NCI-H524 treated with DMSO at 0.1 percent for 48 hours (cell line): ENCODE measurements around the gene MPST.

Experiments used
- DNase-seq: peaks from one replicate; lab custom pipeline; 2025; lab: John Stamatoyannopoulos, UW

MPST gene

DNA sequence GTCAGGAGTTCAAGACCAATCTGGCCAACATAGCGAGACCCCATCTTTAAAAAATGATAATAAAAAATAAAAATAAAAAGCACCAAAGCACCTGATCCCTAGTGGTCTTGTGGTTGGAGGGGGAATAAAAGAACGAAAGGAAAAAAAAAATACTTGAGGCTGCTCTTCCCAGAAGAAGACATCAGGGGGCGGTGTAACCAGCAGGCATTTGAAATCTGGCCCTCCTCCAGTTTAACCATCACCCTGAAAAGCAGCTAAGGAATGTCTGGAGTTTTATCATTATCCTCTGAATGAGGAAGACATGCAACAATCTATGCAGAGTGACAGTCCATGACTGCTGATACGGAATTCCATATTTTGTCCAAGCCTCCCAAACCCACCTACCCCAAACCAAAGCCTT, 26.4 kb downstream of the MPST start:
- DNase-seq, result no peak

DNA sequence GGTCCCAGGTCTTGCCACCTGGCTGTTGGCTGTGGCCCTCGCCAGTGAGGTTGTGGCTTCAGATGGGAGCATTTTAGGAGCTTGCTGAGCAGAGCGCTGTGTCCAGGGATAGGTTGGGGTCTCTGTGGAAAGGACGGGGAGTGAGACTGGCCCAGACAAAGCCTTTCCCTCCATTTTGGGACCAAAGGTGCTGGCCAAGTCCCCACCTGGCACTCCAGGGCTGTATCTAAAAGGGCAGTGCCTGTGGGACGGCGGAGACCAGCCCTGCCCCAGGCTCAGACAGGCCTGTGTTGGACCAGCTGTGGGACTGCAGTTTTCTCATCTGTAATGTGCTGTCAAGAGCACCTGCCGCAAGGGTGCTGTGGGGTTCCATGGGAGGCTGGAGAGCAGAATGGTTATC, 27.0 kb downstream of the MPST start:
- no peak for DNase-seq

DNA sequence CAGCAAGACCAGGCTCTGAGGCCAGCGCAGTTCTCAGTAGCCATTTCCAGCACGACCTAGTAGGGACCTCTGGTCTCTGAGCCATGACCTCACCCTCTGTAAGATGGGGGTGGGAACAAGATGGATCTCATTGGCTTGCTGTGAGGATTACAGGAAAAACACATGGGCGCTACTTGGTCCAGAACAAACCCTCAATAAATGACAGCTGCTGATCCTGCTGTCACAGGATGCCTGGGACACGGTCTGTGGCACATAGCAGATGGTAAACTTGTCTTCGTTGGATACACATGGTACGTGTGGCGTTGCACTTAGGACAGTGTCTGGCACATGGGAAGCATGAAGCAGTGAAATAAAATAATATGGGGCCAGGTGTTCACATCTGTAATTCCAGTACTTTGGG, 27.5 kb downstream of the MPST start:
- DNase-seq, result peak; percentile 100

DNA sequence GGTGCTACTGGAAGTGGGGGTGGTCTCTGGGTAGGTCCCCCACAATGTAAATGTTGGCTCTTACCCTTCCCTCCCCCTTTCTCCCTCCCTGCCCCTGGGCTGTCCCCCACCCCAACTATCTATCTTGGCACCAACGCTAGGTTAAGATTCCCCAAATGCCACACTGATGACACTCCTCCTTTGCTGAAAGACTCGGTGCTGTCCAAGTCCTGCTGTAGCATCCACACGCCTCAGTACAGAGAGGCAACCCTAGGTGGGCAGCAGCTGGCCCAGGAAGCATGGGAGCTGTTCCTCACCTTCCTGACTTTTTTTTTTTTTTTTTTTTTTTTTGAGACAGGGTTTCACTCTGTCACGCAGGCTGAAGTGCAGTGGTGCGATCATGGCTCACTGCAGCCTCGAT, 28.6 kb downstream of the MPST start:
- DNase-seq, result no peak

DNA sequence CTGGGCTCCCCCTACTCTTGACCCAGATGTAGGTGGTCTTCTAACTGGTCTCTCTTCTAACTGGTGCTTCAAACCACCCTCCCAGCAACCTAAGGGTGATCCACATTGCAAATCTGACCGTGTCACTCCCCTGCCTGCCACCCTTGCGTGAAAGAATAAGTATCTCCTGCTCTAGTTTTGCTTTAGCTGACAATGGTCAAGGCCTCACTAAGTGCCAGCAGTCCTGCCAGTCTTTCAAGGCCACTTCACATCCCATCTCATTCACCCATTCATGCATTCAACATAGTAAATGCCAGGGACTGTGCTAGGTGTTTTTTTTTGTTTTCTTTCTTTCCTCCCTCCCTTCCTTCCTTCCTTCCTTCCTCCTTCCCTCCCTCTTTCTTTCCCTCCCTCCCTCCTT, 29.7 kb downstream of the MPST start:
- DNase-seq, result no peak

DNA sequence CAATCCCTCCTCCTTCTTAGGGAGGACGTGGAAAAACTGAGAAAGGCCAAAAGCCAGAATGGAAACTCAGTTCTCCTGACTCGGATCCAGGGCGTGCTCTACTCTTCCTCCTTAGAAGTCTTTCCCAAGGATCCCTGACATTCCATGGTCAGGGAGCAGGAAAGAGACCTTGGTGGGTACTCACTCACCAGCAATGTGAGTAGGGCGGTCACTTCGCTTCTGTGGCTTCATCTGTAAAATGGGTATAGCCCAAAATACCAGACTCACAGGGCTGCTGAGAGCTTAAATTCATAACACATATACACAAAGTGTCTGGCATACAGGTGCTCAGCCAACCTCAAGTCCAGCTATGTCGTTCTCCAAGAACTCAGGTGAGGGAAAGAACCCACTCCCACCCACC, 31.4 kb downstream of the MPST start:
- DNase-seq, result no peak

DNA sequence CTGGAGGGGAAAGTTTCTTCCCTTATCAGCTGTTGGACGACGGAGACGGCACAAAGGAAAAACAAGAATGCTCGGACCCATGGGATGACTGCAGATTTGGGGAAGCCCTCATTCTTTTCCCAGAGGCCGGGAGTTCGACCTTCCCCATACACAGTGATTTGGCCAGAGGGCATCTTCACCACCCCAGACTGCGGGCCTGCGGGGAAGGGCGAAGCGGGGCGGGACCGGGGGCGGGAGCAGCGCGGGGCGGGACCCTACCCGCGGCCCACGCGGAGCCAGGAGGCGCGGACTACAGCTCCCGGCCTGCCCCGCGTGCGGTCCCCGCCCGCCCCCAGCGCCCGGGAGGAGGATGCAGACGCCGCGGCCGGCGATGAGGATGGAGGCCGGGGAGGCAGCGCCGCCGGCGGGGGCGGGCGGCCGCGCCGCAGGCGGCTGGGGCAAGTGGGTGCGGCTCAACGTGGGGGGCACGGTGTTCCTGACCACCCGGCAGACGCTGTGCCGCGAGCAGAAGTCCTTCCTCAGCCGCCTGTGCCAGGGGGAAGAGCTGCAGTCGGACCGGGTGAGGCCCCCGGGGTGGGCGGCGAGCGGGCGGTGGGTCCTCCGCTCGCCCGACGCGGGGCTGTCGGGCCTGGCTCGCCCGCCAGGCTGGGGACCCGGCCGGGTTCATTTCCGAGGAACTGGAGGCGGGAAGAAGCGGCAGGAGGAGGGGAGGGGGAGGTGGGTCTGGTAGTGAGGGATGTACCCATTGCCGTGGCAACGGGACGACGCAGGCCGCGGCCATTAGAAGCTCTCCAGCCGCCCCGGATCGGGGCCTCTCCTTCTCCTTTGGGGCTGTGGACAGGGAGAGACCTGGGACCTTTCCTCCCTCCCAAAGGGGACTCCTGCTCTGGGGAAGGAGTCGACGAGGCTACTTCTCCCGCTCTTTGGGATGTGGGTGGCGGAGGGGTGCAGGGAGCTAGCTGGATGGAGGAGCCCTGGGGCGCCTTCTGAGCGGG, 32.1 kb downstream of the MPST start, which contains the start of gene KCTD17:
TSS of gene KCTD17 (plus strand) at position 352 of the 995 bp plus-strand sequence. CDS start at position 371, 19 bp downstream.
- no peak for DNase-seq

DNA sequence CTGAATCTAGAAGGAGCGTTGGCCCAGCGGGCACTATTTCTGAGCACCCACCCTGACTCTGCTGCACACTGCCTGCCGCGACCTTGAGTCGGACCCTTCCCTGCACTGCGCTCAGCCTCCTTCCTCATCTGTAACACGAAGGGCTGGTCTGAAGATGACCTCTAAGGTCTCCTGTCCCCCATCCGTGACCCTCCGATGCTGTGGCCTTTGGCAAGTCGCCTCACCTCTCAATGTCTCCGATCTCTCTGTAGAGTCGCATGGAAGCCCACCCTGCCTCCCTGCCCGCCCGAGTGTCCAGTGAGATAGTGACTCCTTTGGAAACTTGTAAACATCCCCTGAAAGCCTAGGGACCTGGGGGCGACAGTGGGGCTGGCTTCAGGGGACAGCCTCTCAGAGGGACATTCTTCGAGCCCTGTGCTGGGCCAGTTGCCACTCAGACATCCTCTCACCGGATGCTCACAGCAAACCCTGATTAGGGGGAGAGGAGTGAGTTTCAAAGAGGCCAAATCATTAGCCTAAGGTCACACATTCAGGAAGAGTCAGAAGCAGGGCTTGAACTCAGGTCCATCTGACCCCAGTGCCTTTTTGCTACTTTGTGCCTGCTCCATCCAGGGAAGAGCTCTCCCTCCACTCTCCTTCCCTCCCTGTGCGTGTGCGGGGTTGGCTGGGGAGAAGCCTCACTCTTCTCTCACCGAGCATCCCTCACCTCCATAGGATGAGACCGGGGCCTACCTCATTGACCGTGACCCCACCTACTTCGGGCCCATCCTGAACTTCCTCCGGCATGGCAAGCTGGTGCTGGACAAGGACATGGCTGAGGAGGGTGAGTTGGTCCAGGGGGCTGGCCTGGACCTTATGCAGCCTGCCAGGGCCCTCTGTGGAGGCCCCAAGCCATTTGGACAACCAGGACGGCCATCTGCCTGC, 33.1 kb downstream of the MPST start:
- DNase-seq, result no peak

DNA sequence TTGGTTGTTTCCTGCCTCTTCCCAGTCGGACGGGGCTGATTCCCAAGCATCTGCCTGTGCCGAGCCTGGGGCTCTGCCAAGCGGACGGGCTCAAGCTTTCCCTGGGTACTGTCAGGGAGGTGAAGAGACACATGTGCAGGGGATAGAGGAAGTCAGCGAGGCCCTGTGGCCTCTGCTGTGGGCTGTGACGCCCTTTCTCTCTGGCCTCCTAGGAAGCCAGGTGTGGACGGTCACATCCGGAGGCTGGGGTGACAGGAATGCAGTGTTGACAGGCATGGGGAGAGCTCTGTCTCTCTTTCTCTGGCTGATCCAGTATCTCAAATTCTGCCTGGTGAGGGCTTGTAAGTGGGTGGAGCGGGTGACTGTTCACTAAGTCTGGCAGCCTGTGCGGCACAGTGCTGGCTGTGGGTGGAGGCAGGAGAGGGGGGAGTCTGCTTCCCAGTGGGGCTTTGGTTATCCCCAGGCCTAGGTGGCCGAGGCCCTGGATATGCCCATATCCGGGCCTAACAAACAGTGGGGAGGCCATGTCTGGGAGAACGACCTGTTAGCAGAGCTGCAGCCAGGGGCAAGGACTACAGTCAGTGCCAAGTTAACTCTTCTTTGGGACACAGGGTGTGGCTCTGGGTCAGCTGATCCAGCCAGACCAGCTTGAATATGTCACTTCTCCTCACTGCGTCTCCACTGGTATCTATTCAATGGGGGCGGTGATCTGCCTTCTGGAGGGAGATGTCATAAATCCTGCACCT, 33.9 kb downstream of the MPST start:
- no peak for DNase-seq

DNA sequence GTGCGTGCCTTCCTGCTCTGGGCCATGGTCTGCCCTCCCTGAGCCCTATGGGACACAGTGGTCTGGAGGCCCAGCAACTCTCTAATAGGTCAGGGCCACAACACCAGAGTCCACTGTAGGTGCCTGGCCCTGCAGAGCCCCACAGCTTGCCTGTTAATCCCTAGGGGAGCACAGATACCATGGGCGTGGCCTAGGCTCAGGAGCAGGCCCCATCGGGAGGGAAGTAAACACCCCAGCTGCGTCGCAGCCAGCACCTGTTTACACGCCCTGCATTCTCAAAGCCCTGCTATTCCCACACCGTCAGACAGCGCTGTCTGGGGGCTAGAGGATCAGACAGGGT, 34.5 kb downstream of the MPST start:
- peak; percentile 42 for DNase-seq

DNA sequence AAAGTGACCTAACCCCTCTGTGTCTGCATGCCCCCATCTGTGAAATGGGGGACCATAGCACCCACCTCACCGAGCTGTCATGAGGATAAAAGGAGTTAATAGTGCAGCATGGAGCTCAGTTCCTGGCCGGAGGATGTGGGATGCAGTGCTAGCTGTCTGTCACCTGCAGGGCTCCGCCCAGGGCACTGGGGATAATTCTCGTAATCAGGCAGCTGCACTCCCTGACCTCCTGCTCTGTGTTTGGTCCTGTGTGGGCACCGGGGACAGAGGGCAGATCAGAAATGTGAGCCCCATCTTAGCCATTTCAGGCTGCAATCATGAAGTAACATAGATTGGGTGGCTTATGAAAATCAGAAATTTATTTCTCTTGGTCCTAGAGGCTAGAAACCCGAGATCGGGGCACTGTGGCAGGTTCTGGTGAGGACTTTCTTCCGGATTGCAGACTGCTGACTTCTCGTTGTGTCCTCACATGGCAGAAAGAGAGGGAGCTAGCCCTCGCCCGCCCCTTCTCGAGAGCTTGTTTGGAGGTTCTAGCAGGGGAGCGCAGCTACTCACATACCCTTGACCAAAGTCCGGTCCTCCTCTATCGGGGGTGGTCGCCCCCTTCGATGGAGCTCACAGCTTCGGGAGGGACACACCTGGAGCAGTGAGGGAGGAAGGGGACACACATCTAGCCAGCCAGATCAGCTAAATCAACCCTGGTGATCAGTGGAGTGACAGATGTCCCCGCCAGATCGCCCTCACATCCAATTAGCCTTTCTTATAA, 35.2 kb downstream of the MPST start:
- no peak for DNase-seq

DNA sequence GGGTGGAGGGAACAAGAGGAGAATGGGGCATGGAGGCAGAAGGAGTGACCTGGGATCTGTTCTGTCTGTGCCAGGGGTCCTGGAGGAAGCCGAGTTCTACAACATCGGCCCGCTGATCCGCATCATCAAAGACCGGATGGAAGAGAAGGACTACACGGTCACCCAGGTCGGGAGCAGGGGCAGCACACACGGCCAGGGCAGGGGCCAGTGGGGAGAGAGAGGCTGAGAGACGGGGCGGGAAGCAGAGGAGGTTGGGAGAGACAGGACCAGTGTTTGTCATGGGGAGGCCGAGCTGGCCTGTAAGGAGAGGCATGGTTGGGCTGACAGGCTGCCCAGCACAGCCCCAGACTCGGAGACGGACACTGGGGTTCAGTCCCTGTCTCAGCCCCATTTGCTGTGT, 36.7 kb downstream of the MPST start:
- DNase-seq, result no peak

DNA sequence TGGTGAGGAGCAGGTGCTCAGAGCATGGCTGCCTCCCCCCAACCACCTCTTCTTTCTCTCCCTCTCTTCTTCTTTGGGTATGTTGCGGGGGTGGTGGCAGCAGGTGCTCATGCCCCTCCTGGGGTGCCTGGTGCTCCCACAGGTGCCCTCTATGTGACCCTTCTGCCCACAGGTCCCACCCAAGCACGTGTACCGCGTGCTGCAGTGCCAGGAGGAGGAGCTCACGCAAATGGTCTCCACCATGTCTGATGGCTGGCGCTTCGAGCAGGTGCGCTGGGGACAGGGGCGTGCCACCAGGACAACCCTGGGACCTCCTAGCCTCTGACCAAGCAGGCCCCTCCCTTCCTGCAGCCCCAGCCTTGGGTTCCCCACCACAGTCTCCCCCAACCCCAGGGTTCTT, 37.7 kb downstream of the MPST start:
- DNase-seq, result no peak

DNA sequence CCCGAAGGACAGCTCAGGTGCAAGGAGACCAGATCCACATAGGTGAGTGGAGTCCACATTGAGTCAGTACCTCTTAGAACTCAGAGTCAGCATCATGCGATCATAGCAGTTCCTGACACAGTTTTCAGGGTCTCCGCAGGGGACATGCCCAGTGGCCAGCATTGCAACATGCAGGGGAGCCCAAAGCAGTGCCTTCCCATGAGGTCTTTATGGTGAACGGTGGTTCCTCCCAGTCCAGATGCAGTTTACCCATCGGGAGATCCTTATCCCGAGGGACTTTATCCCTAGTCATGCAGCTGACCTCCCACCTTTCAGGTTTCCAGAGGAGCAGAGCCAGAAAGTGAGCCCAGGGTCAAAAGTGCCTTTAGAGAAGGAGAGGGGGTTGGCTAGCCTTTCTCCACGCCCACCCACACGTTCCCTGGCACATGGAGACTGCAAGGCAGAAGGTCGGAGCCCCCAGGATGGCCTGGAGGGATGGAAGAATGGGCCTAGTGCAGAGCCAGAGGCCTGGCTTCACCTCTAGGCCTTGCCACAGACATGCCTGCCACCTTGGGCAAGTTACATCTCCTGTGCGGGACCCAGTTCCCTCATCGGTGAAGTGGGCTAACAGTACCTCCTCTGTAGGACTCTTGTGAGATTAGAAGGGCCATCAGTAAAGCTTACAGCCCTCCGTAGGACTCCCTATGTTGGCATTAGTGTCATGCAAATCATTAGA, 38.4 kb downstream of the MPST start:
- no peak for DNase-seq

DNA sequence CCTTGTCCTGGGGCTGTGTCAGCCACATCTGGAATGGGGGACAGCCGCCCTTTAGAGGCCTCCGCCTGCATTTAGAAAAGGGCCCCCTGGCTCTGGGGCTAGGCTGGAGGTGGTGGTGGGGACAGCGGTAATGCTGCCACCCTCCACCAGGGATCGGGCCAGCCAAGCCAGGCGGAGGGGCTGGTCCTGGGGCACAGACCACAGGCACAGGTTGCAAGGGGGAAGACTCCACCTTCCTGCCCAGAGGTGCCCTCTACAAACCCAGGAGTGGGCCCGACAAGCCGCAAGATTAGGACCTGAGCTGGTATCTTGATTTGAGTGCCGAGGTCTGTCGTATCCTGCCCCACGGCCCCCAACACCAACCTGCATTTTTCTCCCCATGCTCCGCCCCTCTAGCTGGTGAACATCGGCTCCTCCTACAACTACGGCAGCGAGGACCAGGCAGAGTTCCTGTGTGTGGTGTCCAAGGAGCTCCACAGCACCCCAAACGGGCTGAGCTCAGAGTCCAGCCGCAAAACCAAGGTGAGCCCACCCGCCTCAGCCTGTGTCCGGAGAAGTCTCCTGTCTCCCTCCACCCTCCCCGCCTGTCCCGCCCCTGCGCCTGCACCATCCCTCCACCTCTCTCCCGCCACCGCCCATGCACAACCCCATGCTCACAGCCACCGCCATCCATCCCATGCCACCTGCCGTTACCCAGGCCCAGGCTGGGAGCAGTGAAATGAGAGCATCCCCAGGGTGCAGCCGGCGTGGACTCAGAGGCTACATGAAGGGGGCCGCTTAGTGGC, 39.6 kb downstream of the MPST start:
- DNase-seq, result no peak

DNA sequence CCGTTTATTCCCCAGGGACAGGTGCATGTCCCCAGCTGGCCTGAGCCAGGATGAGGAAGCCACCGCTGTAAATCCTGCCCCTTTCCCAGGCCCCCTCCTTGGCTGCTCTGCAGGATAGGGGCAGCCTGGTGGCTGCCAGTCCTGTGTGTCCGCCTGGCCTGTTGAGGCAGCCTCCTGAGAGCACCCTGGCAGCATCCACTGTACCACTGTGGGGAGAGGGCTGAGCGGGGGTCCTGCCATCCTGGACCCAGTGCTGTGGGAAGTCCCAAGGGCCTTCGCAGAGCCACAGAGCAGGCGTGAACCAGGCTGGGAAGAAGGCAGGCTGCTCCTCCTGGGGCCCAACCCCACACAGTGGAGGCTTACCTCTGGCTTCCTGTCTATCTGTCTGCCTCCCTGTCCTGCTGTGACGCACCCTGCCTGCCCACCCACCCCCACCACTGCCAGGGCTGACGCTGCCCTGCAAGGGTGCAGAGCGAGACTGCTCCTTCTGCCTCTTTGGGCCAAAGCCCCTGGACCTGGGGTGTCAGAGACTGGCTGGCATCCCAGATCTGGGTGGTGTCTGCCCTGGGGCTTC, 40.4 kb downstream of the MPST start:
- DNase-seq, result no peak

DNA sequence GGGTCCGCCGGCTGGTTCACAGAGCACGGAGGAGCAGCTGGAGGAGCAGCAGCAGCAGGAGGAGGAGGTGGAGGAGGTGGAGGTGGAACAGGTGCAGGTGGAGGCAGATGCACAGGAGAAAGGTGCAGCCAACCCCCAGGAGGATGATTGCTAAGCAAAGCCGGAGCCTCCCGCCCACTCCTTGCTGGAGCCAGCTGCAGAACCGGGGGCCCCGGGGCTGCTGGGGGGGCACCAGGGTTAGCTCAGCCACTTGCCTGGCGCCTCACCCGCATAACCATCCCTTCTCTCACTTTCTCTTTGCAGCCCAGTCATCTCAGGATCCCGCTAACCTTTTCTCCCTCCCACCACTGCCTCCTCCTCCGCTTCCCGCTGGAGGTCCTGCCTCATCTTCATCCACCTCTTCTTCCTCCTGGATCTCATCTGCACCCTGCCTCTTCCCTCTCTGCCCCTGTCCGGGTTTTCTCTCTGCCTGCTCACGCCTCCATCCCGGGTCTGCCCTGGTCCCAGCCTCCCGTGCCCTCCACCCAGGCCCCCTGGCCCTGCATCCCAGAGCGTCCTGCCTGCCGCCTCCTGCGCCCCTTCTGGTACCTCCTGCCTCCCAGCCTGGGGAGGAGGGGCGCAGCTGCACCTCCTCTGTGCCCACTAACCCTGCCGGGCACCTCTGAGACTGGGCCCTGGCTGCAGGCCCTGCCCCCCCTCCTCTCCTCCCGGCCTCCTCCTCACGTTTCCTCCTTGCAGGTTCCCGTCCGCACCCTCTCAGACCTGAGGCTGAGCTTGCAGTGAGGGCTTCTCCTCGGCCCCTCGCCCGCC, 41.5 kb downstream of the MPST start:
- no peak for DNase-seq

DNA sequence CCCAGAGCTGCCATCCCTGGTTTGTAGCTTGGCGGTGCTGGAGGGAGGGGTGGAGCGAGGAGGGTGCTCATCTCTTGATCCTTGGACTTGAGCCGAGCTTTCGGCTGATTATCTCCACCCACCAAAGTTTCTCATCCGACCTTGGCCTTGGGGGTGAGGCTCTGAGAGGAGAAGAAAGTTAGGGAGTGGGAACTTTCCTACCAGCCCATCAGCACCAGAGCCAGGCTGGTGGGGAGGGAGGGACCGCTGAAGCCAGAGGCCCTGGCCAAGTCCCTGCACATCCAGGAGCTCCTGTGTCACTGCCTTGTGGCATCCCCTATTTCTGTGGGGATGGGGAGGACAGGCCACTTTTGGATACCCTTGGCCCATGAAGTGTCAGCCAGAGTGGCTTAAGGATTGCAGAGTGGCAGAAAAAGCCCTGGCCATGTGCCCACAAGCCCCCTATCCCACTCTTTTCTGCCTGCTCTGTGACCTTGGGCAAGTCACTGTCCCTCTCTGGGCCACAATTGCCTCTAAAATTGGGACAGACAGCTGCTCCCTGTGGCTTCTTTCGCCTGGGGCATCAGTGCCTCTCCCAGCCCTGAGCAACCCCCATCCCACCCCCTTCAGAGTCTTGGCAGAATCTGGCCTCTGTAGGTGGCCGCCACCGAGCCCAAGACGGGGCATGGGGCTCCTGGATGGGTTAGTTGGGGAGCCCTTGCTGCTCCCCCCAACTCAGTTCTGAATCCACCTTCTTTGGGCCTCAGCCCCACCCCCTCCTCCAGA, 42.3 kb downstream of the MPST start:
- DNase-seq, result no peak
